Glomerular visceral epithelial cell (primary cell): ENCODE data around the gene GRM8.

ENCODE experiments used
- DNase-seq: peaks from one replicate; pipeline ENCODE4 v3.0.0-alpha.2; 2016; ENCODE audit errors: extremely low spot score

Gene GRM8

DNA sequence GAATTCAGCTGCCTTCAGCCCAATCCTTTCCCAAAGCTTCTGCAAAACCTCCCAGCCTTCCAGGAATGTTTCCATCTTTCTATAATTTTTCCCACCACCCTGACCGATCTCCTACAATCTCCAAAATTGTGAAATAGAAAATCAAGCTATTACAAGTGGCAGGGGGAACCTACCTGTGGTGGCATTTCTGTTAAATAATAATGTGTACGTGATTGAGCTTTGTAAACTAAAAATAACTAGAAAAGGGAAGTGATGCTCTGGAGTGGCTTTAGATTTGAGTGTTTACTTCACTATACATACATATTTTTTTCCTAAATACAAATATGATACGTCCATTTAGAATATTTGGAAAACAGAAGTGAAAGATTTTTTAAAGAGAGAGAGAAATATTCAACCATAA is 593.6 kb downstream of the GRM8 start:
- no peak for DNase-seq

DNA sequence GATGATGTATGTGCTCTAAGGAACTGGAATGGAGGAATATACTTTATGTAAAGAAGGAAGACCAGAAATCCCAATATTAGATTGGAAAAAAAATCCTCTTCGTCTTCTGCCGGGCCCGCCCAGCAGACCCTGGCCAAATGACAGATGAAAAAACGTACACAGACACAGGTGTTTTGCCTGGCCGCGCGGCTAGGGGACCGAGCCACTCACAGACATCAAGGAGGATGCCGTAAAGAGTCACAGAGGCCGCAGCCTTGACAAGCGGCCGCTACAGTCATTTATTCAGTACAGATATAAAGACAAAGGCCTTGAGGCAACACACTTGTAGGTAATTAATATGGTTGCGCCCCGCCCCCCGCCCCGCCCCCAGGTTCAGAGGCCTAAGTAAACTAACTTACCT is 594.1 kb downstream of the GRM8 start:
- DNase-seq = no peak

DNA sequence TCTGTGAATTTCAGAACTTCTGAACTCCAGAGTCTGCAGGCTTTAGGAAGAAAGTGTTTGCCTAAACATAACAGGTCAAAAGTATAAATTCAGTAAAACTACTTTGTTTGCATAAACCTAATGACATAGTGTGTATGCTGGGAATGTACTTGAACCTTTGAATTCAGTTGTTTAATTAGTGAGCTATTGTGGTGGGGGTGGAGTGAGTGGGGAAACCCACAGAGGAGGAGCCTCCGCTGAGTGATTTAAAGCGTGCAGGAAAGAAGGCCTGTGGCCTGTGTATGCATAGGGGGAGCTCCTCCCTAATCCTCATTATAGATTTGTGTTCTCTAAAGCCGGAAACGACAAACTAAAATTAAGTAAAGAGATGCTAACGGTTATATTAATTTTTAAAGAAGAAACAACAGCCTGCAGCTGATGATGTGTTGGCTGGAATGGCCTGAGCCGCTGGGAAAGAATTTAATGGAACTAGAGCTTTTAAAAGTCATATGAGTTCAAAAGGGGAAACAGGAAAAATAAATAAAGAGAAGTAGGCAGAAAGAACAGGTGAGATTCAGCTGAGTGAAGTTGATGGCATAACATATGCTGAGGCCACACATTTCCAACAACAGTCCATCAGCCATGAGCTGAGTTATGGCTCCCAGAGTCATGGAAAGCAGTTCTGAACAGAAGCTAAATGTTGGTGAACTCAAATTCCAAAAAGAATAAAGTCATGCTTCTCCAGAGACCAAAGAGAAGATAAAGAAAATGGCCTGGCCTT is 595.0 kb downstream of the GRM8 start:
- DNase-seq = no peak

DNA sequence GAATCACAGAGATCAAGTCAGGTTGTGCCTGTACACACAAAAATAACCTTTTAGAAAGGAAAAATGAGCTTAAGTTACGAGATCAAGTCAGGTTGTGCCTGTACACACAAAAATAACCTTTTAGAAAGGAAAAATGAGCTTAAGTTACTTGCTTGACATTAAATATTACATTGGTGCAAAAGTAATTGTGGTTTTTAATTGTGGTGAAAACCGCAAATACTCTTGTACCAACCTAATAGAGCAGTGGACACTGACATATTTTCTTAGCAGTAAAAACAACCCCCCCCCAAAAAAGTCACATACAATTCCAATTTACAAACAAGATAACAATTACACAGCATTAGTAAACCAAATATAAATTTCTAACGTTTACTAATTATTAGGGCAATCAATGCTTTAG is 595.6 kb downstream of the GRM8 start:
- DNase-seq = no peak

DNA sequence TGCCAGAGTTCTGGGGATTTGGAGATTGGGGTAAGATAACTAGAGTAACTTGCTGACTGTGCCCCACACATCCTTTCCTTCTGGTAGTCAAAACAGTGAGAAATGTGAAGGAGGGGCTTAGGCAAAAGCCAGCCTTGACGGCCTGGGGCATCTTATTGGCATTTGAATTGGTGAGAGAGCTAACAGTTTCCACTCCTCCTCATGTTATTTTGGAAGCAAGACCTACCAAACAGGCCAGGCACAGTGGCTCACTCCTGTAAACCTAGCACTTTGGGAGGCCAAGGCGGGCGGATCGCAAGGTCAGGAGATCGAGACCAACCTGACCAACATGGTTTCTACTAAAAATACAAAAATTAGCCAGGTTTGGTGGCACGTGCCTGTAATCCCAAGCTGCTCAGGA is 596.6 kb downstream of the GRM8 start:
- no peak for DNase-seq

DNA sequence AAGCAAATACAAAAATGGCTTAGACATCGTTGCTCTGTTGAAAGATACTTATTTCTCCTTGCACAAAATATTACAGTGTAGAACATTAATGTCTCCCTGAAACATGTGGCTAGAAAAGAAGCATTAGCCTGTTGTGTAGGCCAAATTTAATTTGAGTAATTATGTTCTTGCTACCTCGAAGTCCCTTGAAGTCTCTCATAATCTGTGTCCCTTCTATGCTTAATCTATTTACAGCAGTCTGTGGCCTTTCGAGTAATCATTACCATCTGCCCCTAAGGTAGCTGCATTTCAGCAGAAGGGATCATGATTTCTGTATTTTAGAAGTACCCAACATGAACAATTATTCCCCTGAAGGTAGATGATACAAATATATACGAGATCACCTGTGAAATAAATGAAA is 615.2 kb downstream of the GRM8 start:
- DNase-seq = no peak

DNA sequence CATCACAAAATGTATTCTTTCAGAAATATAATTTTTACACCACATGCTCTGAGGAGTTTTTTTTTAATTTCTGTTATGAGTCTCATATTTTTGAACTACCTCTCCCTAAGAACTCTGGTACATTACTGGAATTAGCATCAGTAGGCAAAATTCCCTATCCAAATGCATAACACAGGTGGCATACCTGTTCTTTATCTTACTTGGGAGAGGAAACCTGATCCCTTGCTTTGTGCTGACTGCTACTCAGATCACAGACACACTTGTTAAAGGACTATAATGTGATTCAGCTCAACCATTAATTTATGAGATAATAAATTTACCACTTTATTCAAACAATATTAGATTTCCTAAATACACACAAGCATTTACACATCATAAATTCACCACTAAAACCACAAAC is 617.2 kb downstream of the GRM8 start:
- no peak for DNase-seq

DNA sequence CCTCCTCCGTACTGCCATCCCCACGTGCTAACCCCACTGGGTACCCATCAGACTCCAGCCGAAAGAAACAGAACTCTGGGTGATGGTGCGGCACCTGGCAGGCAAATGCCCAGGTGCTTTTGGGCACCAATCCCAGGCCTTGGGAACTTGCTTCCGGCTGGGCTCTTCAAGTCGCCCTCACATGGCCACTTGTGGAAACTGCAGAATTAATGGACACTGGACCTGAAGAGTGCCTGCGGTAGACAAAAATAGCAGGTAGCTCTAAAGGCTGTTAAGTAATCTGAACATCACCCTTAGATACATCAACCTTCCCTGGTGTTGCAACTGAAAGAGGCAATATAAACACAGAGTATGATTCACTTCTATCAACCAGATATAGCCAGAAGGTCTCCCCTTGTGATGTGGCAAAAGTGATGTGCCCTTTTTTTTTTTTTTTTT is 644.4 kb downstream of the GRM8 start:
- peak; percentile 33 for DNase-seq

DNA sequence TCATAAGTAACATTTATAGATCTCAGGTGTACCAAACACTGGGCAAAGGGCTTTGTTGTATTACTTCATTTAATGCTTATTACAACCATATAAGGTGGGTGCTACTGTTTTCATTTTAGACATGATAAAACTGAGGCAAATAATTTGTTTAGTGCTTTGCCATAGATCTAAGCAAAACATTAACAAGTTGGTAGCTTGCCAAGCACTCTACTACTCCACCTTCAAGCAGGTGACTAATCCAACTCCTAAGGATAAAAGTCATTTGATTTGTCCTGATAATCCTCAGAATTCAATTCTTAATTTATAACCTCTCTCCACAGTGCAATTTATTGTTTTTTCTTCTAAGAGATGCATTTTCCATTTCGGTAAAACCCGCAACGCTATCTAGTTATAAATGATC is 646.4 kb downstream of the GRM8 start:
- no peak for DNase-seq

DNA sequence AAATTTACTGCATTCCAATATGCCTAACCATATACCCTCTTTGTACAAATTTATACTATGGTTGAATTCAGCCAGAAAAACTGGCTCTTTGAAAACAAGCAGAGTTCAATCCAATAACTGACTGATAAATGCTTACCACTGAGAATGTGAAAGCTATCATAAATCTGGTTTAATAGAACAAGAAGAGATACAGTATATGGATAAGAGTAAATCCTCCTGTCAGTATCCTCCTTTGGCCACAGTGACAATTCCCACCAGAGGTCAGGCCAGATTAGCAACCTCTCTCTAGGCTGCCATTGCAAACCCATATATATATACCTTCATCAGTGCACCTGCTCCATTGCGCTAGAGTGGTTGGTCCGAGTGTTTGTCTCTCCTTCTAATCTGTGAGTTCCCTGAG is 647.2 kb downstream of the GRM8 start:
- no peak for DNase-seq

DNA sequence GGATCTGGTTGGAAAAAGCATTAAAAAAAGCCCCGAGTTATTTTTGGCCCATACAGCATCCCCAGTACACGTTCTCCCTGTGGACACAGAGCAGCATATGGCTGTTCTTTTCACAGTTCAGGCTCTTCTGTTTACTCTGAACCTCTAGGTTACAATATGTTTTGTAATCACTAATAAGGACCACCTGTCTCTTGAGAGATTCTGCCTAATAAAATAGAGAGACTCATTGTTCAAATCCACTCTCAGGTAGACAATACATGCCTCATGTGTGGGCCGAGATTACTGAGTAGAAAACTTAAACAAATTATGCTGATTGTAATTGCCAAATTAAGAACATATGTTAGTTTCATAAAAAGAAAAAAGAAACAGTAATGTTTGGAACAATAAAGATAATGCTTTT is 647.7 kb downstream of the GRM8 start:
- DNase-seq = no peak

DNA sequence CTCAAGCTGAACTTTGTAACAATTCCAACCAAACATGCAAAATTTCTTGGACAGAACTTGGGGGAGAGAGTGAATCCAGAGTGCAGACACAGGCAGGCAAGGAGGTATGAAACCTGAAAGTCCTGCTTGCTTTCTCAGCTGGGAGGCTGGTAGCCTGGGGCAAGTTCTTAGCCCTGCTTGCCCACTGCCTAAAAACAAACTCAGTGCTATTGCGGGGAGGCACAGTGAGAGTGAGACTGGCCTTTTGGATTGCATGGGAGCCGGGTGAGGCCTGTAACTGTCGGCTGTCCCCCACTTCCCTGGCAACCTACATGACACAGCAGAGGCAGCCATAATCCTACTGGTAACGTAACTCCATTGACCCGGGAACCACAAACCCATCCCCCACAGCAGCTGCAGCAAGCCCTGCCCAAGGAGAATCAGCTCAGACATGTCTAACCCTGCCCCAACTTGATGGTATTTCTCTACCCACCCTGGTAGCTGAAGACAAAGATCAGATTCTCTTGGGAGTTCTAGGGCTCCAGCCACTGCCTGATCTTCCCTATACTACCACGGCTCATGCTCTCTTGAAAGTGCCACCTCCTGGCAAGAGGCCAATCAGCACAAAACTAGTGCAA is 663.6 kb downstream of the GRM8 start:
- DNase-seq = no peak

DNA sequence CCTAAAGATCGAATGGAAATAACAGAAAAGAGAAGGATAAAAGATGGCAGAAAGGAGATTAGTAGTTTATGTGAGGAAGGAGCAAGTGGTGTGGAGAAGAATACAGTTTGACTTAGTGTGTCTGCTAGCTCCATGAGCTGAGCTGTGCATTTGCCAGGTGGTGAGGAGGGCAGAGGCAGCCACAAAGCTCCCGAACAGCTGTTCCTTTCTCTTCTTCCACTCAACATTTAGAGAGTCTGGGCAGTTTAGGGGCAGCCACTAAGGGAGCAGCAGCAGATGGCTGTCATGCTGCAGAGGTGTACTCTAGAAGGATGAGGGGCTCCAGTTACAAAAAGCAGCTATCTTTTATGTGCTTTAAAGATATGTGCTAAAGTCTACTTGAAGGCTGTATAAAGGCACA is 674.4 kb downstream of the GRM8 start:
- no peak for DNase-seq

DNA sequence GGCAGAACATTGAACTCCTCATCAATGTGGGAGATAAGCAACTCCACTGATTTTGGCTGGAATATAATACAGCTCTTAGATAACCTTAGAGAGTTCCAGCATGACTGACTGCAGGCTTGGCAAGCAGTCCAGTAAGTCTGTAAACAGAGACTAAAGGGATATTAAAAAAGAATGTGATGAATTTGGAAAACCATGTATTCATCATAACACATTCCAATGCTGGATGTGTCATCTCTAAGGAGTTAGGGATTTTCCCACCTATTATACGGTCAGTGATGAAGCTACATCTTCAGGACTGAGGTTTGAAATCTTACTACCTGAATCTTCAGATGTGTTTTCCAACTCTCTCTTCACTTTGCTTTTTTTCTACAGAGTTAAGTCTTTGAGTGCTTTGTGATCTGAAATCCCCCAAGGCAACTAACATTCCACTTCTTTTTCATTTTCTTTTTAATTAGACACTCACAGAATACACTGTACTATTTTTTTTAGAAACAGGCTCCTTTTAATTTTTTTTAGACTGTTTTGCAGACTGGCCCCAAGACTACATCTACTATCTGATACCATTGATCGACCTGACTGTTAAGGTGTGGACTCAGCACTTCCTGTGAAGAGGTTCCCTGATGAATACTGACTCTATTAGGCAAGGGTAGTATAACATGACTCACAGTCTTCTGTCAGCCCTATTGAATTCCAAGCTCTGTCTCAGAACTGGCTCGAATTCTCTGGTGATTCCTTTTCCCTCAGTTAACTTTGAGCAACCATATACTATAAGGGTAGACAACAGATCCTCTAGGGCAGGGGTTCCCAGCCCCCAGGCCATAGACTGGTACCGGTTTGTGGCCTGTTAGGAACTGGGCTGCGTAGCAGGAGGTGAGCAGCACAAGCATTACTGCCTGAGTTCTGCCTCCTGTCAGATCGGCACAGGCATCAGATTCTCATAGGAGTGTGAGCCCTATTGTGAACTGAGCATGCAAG is 678.2 kb downstream of the GRM8 start:
- peak; percentile 82 for DNase-seq

DNA sequence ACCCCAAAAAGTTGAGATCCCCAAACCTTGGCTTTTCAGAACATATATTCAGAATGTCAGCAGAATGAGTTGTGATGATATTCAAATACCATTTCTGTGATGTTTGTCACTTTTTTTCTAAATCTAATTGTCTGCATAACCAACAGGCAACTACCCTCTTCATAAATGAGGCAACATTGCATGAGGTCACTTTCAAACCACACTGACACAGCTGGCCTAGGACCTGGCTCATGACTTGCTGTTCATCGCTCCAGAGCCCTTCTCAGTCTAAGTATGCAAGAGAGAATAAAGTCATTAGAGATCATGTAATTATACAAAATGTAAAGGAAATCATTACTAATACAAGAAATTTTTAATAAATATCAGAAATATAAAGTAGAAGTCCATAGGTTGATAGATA is 681.9 kb downstream of the GRM8 start:
- DNase-seq = peak; percentile 53

DNA sequence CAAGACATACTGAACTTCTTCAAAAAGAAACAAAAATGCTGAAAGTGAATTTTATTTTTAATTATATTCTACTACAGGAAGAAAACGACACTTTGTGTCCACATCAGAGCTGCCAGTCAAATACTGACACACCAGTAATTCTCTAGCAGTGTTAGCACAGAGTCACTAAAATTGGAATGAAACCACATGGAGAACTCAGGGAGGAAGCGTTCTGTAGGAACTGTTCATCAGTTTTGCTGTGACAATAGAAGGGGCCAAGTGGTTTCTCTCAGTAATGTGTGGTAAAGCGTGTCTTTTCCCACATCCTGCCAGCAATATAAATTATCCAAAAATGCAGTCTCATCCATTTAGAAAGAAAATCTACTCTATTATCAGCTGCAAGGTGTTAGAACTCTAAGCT is 683.3 kb downstream of the GRM8 start:
- peak; percentile 62 for DNase-seq

DNA sequence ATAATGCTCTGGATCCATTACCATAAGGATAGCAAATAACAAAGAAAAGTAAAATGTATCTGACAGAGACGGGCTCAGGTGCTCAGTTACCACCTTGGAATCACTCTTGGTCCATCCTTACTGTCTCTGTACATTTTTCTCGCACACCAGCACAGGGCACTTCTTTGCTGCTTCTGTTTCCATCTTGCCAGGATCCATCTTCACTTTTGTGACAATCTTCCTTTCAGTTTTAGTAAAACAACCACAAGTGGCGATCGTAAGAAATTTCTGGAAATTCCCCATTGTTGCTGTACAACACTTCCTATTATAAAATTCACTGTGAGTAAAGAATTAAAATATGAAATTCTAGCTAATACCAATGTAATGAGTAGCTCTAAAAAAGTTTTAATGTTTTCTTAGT is 695.5 kb downstream of the GRM8 start:
- no peak for DNase-seq

DNA sequence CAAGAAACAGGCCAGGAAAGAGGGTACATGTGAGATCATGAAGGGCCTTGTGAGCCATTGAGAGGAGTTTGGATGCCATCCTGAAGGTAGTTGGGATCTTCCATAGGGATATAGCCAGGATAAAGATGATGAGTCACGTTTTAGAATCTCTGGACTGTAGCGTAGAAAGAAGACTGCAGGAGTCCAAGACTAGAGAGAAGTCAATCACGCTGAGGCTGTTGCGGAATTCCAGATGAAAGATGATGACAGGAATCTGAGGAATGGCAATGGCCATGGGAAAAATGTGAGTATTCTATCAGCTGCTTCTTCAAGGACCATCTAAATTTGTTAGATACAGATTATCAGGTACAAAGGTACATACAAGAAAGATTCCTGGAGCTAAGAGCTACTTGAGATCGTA is 711.3 kb downstream of the GRM8 start:
- DNase-seq = peak; percentile 11

DNA sequence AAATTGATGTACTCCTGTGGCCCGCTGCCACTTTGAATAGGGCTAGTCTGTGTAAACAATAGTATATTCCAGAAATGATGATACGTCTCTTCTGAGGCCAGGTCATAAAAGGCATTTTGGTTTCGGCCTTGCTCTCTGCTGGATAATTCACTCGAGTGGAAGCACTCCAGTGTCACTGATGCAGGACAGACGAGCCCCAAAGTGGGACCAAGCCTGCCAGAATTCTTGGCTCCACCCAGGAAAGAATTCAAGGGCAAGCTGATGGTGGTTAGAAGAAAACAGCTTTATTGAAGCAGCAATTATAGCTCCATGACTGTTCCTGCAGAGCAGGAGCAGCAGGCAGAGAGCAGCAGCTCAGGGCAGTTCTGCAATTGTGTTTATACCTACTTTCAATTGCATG is 717.6 kb downstream of the GRM8 start:
- no peak for DNase-seq

DNA sequence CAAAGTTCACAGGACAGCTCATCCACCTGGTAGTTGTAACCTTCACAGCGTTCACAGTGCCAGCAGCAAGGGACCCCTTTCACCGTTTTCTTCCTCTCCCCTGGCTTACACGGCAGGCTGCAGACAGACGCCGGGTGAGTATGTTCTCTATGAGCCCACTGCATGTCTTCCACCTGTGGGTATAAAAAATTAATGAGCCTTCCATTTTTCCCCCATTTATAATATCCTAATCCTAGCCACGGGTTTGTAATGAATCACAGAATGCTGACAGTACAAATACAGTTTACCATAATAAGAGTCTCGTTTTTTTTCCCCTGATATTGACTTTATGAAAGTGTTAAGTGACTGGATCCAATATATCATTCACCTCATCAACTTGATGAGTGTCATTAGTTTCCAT is 719.0 kb downstream of the GRM8 start:
- no peak for DNase-seq

DNA sequence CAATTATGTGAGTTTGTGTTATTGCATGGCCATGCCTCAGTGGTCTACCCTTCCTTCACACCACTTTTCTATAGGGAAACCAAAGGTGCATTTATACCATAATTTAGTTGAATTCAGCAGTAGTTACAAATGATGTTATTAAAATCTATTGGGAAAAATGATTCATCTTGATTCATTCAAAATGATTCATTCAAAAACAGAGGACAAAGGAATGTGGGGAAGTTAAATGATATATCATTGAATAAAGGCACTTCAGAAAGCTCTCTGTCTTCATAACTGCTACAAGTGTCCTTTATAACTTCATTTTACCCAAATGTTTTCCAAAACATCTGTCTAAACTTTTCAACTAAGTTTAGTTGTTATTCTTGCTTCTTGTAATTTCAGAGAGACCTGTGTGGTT is 722.9 kb downstream of the GRM8 start:
- DNase-seq = no peak

DNA sequence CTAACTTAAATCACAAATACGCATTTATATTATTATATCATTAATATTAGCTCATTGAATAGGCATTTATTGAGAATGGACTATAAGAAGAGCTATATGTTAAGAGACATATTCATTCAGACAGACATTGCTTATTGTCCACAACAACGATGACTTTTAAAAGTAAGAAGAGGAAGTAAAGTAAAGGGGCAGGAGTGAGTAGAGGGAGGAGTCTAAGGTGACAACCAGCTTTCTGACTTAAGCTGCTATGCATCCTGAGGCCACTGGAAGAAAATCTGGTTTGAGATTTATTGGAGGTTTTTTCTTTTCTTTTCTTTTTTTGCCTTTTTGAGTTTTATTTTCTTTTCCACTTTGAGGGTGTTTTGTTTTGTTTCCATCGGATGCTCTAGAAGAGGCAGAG is 723.5 kb downstream of the GRM8 start:
- no peak for DNase-seq

DNA sequence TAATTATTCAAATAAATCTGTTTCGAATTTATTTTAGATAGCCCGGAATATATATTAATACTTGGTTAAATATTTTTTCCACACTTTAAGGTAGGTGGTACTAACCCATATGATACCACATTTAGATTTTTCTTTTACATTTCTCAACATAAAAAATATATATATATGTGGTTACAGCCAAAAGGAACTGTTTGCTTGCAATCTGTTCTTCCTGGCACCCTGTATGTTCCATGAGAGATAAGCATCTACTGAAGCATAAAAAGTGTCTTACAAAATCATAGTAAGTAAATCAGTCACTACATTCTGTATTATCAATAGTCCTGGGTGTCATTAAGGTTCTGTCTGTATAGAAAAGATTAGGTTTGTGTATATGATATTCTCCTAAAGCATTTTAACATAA is 726.8 kb downstream of the GRM8 start:
- no peak for DNase-seq
